HG02840 (cell line): ENCODE measurements around the gene CD99.

ENCODE experiments used
- ATAC-seq: cut with Tn5 transposase; IDR thresholded peaks from one replicate; pipeline ENCODE4 v1.9.1; 2021; ENCODE audit warnings: mild to moderate bottlenecking, moderate library complexity, moderate number of reproducible peaks; ENCODE audit not compliant: unreplicated experiment, low FRiP score

The CD99 gene

GRCh38 chrX:2690856-2691542 lies at the start of gene CD99:
TSS of gene CD99 (plus strand) at chrX:2691295. CDS start at chrX:2691361, 66 bp downstream.
- ATAC-seq = peak; percentile 83

DNA sequence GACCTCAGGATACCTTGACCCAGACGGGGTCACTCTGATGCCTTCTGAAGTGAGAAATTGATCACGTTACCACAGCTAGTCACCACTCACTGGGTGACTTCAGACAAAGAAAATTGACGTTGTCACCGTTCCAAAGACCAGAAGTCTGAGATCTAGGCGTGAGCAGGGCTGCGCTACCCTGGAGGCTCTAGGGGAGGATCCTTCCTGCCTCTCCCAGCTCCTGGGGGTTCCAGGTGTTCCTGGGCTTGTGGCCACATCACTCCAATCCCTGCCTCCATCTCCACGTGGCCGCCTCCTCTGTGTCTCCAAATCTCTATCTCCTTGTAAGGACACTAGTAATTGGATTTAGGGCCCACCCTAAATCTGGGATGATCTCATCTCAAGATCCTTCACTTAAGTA lies 48.9 kb upstream of the CD99 start:
- ATAC-seq = no peak

GRCh38 chrX:2642791-2643190 lies 48.3 kb upstream of the CD99 start:
- ATAC-seq = no peak

- no peak for ATAC-seq
These were observed 47.2 kb upstream of the CD99 start for GRCh38 chrX:2643880-2644279.

GRCh38 chrX:2645563-2645962 lies 45.5 kb upstream of the CD99 start:
- no peak for ATAC-seq

DNA sequence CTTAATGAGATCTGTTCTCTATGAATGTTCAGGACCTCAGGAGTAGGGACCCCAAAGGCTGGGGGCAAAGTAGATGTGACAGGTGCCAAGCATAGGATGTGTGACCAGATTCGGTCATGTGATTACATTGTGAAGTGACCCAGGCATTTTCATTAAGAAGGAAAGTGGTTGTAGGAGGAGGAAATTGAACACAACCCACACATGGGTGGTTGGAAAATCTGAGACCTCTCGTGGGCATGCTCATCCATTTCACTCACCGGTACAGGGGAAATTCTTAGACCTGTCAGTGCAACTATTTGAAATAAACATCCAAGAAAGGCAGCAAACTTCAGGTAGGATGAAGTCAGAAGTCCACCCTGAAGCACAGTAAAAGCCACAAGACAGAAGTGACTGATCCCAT lies 43.5 kb upstream of the CD99 start:
- no peak for ATAC-seq

DNA sequence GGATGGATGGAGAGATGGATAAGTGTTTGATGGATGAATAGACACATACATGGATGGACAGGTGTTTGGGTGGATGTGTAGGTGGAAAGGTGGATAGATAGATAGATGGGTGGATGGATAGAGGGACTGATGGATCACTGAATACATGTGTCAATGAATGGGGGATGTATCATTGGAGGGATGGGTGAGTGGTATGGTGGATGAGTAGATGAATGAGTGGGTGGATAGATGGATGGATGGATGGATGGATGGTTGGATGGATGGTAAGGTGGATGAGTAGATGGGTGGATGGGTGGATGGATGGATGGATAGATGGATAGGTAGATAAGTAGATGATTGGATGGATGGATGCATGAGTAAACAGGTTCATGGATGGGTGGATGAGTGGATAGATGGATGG lies 41.1 kb upstream of the CD99 start:
- no peak for ATAC-seq

GRCh38 chrX:2650865-2651264 lies 40.2 kb upstream of the CD99 start:
- no peak for ATAC-seq

DNA sequence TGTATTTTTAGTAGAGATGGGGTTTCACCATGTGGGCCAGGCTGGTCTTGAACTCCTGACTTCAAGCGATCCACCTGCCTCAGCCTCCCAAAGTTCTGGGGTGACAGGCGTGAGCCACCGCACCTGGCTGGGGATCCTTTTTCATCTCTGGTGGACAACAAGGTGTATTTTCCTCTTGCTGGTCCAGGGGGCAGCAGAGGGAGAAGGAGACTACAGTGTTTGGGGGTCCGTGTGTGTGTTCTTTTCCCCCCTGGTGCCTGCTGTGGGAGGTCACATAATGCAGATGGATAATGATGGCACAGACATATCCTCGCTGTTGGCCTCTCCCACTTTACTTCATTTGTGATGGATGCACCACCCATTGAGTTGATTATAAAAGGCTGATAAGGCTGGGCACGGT lies 39.0 kb upstream of the CD99 start:
- no peak for ATAC-seq

DNA sequence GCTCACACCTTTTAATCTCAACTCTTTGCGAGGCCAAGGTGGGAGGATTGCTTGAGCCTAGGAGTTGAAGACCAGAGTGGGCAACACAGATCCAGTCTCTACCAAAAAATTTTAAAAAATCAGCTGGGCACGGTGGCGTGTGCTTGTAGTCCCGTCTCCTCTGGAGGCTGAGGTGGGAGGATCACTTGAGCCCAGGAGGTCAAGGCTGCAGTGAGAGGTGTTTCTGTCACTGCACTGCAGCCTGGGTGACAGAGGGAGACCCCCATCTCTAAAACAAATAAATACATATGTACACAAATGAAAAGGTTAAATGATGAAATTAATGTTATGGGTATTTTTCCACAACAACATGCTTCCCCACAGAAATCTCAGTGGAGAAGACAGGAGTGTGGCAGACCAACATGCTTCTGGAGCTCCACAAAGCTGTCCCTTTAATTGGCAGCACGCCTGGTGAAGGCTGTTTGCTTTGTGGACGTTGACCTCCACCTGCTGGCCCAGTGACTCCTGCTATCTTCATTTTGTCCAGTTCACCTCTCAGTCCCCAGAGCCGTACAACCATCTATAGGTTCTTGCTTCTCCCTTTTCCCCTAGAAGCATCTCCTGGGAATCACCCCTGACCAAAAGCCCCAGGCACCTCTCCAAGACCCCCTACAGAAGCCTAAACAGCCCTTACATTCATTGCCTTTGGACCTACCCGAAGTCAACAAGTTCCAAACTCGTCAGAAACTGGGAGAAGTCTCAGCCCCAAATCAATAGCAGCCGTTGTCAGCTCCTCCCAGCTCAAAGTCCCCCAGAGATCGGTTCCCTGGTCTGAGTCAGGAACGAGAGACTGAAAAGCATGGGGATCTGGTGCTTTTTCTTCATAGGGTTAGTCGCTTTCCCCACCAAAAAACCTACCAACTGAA lies 36.4 kb upstream of the CD99 start:
- no peak for ATAC-seq

GRCh38 chrX:2656257-2656836 lies 34.7 kb upstream of the CD99 start:
- ATAC-seq = no peak

- no peak for ATAC-seq
These were observed 33.5 kb upstream of the CD99 start for GRCh38 chrX:2657532-2658113.

- ATAC-seq = no peak
These were observed 32.4 kb upstream of the CD99 start for GRCh38 chrX:2658585-2659292.

DNA sequence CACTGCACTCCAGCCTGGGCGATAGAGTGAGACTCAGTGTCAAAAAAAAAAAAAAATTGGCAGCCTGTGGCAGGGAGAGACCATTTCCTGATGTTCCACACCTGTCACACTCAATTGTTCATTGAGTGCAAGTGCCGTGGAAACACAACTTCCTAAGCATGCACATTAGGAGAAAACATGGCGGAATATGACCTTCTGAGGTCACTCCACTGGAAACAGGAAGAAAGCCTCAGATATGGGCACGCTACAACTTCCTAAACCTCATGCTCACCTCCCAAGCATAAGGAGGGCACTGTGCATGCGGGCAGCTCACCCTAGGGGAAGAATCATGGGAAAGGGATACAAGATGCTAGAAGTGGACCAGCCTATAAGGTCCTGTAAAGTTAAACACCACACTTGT lies 28.5 kb upstream of the CD99 start:
- ATAC-seq = no peak

DNA sequence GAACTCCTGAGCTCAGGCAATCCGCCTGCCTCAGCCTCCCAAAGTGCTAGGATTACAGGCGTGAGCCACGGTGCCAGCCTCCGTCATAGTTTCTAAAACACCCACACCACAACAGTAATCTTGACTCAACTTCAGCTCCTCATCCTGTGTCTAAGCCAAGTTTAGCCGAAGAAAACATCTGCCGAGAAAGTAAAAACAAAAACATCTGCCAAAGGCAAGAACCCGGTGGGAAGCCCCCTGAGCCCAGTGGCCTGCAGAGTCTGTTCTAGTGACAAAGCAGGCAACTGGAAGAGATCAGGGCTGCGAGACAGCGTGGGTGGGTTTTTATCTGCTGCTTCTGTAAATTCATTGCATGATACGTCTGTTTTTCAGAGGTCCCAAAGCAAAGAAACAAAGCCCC lies 26.6 kb upstream of the CD99 start:
- no peak for ATAC-seq

- no peak for ATAC-seq
These were observed 25.4 kb upstream of the CD99 start for GRCh38 chrX:2665387-2666304.

GRCh38 chrX:2666491-2666890 lies 24.6 kb upstream of the CD99 start:
- ATAC-seq = no peak

DNA sequence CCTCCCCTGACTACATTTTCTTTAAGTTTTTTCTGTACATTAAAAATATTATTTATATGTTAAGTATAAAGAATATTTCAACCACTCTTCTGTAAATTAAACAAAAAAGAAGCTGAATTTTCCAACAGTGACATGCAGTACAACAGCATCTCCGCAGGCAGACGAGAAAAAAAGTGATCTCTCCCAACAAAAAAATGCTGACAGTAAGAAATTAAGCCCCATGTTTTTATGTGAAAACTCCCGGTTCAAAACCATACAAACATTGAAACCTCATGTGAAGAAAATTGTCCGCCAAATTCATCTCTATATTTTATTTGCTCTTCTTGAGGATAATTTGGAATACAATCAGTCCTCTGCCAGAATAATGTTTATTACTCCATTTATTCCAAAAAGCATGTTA lies 20.1 kb upstream of the CD99 start:
- no peak for ATAC-seq

DNA sequence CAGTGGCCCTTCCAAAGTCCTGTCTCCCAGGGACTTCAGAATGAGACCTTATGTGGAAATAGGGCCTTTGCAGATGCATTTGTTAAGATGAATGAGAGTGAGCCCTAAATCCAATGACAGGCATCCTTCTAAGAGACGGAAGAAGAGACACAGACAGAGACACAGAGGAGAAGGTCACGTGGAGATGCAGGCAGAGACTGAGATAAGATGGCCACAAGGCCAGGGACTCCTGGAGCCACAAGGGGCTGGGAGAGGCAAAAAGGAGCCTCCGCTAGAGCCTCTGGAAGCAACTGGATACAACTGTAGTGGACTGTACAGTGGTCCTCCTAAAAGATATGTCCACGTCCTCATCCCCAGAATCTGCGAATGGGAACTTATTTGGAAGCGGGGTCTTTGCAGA lies 19.0 kb upstream of the CD99 start:
- ATAC-seq = no peak

DNA sequence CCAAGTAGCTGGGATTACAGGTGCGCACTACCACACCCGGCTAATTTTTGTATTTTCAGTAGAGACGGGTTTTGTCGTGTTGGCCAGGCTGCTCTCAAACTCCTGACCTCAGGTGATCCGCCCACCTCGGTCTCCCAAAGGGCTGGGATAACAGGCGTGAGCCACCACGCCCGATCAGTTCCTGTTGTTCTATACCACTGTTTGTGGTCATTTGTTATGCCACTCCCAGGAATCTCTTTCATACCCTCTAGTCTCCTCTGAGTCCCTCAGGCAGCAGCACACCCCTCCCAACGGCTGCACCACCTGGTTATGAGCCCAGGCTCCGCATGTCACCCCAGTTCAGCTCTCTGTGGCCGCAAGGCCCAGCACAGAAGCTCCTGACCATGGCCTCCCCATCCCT lies 17.5 kb upstream of the CD99 start:
- no peak for ATAC-seq
